Mesenchymal stem cell (in vitro differentiated cells and primary cell): Measurements from ENCODE around the gene PICK1.
A peak's percentile ranks its signal among the peaks of the same experiment; 100 is the strongest.

Experiments
- DNase-seq: peaks from one replicate; pipeline ENCODE4 v3.0.0-alpha.2; 2013
- H2AFZ ChIP-seq: one replicate; pipeline ENCODE4 v1.6.1; 2013; ENCODE audit warnings: low read depth, mild to moderate bottlenecking, control low read depth, inconsistent platforms, low read length, moderate library complexity
- H2AK5ac ChIP-seq: 2 replicates; pipeline ENCODE4 v1.6.1; 2013; ENCODE audit warnings: low read length, moderate library complexity, mild to moderate bottlenecking, inconsistent platforms; ENCODE audit not compliant: severe bottlenecking
- H2BK120ac ChIP-seq: one replicate; pipeline ENCODE4 v1.6.1; 2013; ENCODE audit warnings: low read depth, mild to moderate bottlenecking, inconsistent platforms, low read length, moderate library complexity
- H2BK12ac ChIP-seq, 2 experiments: one replicate each; pipeline ENCODE4 v1.6.1; 2013; ENCODE audit warnings: inconsistent platforms in 2 of 2, low read length in 2 of 2, mild to moderate bottlenecking in 2 of 2, moderate library complexity in 2 of 2, control low read depth in 1 of 2
- H2BK15ac ChIP-seq: one replicate; pipeline ENCODE4 v1.6.1; 2013; ENCODE audit warnings: mild to moderate bottlenecking, low read depth, inconsistent platforms; ENCODE audit not compliant: poor library complexity, severe bottlenecking
- H2BK5ac ChIP-seq: 2 replicates; pipeline ENCODE4 v1.6.1; 2013; ENCODE audit warnings: low read depth, mild to moderate bottlenecking, low read length, control low read depth, inconsistent platforms; ENCODE audit not compliant: poor library complexity, severe bottlenecking
- H3K14ac ChIP-seq, 2 experiments: one replicate each; pipeline ENCODE4 v1.6.1; 2013; ENCODE audit warnings: inconsistent platforms in 2 of 2, low read length in 2 of 2, control low read depth in 1 of 2, mild to moderate bottlenecking in 1 of 2, moderate library complexity in 1 of 2
- H3K18ac ChIP-seq, 2 experiments: one replicate each; pipeline ENCODE4 v1.6.1; 2013; ENCODE audit warnings: inconsistent platforms in 2 of 2, low read length in 2 of 2, control low read depth in 1 of 2, low read depth in 1 of 2, mild to moderate bottlenecking in 1 of 2
- H3K23ac ChIP-seq, 2 experiments: one replicate each; pipeline ENCODE4 v1.6.1; 2013; ENCODE audit warnings: inconsistent platforms in 2 of 2, low read length in 2 of 2, mild to moderate bottlenecking in 2 of 2, moderate library complexity in 2 of 2, control low read depth in 1 of 2
- H3K27ac ChIP-seq: 2 replicates; pipeline ENCODE4 v1.5.1; 2013; ENCODE audit warnings: mild to moderate bottlenecking, moderate library complexity, low read length, control low read depth, inconsistent platforms; ENCODE audit not compliant: poor library complexity, severe bottlenecking
- H3K27me3 ChIP-seq, 2 experiments: 2 replicates each; pipeline versions ENCODE4 v1.6.1 to v1.7.0; 2013; ENCODE audit warnings: low read length in 2 of 2, mild to moderate bottlenecking in 2 of 2, moderate library complexity in 2 of 2, control low read depth in 1 of 2, inconsistent platforms in 1 of 2; ENCODE audit not compliant: control insufficient read depth in 1 of 2, insufficient read depth in 1 of 2
- H3K36me3 ChIP-seq, 2 experiments: 2 replicates each; pipeline versions ENCODE4 v1.6.1 to v1.7.0; 2013; ENCODE audit warnings: low read length in 2 of 2, control low read depth in 1 of 2, inconsistent platforms in 1 of 2, low read depth in 1 of 2, mild to moderate bottlenecking in 1 of 2; ENCODE audit not compliant: insufficient read depth in 2 of 2, control insufficient read depth in 1 of 2
- H3K4ac ChIP-seq, 2 experiments: one replicate each; pipeline ENCODE4 v1.6.1; 2013; ENCODE audit warnings: inconsistent platforms in 2 of 2, low read length in 2 of 2, mild to moderate bottlenecking in 2 of 2, moderate library complexity in 2 of 2, control low read depth in 1 of 2, low read depth in 1 of 2
- H3K4me1 ChIP-seq: 2 replicates; pipeline ENCODE4 v1.6.1; 2013; ENCODE audit warnings: low read depth, low read length, control low read depth; ENCODE audit not compliant: control insufficient read depth, insufficient read depth
- H3K4me2 ChIP-seq: 2 replicates; pipeline ENCODE4 v1.6.1; 2013; ENCODE audit warnings: low read length, mild to moderate bottlenecking, inconsistent platforms; ENCODE audit not compliant: poor library complexity, severe bottlenecking
- H3K4me3 ChIP-seq, 2 experiments: 2 replicates each; pipeline versions ENCODE4 v1.5.1 to v1.7.0; 2013; ENCODE audit warnings: low read length in 2 of 2, mild to moderate bottlenecking in 2 of 2, control low read depth in 1 of 2, low read depth in 1 of 2; ENCODE audit not compliant: insufficient read depth in 1 of 2
- H3K79me1 ChIP-seq: replicated peaks from 2 replicates; pipeline ENCODE4 v1.6.1; 2013; ENCODE audit warnings: mild to moderate bottlenecking, control low read depth, low read length, inconsistent platforms; ENCODE audit not compliant: poor library complexity, severe bottlenecking
- H3K9ac ChIP-seq: 2 replicates; pipeline ENCODE4 v1.7.0; 2013; ENCODE audit warnings: mild to moderate bottlenecking, low read length, moderate library complexity
- H3K9me3 ChIP-seq: 2 replicates; pipeline ENCODE4 v1.7.0; 2013; ENCODE audit warnings: mild to moderate bottlenecking, low read length; ENCODE audit not compliant: control insufficient read depth
- H4K8ac ChIP-seq: one replicate; pipeline ENCODE4 v1.6.1; 2013; ENCODE audit warnings: inconsistent platforms, mild to moderate bottlenecking, low read length, moderate library complexity
- H4K91ac ChIP-seq: one replicate; pipeline ENCODE4 v1.6.1; 2013; ENCODE audit warnings: mild to moderate bottlenecking, low read length, inconsistent platforms
- WGBS: methylation state at CpG from one replicate; pipeline ENCODE4 v1.1.7; 2013; ENCODE audit warnings: mixed read lengths; 5-methylcytosine and 5-hydroxymethylcytosine counted together

The PICK1 gene

DNA sequence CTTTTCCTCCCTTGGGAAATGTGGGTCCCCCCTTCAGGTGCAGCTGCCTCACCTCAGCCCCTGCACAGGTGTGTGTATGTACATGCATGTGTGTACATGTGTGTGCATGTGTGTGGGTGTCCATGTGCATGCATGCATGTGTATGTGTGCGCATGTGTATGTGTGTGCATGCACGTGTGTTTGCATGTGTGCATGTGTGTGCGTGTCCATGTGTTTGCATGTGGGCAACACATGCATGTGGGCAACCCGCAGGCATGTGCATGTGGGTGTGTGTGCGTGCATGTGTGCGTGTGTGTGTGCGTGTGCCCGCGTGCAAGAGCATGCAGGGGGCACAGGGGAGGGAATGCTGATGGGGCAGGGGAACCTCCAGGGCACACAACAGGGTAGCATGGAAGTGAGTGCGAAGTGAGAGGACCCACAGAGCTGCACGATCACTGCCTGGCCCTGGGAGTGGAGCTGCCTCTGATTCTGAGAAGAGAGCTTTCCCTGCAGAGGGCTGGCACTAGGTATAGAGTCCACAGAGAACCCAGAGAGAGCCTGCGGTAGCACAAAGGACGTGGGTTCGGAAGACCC lies 67.9 kb downstream of the PICK1 start:
- Histone ChIP-seq H3K4me2 (no peak overlapping the region), H3K4me1 (peaks cover 18% of the 10 kb centered on the region), H3K14ac (peak overlapping the region in 1 of 2 experiments; percentile 90), H4K91ac (no peak overlapping the region), H3K23ac (no peak overlapping the region), H2BK15ac (no peak overlapping the region), H3K79me1 (no peaks in the 10 kb centered on the region), H3K4ac (no peak overlapping the region), H2BK5ac (no peak overlapping the region), H3K9ac (no peak overlapping the region), H2AFZ (no peak overlapping the region), H4K8ac (no peak overlapping the region), H2BK12ac (no peak overlapping the region), H3K27ac (no peak overlapping the region), H3K4me3 (no peak overlapping the region), H2BK120ac (no peak overlapping the region), H3K18ac (no peak overlapping the region), H3K36me3 (peaks cover 0 to 47% of the 10 kb centered on the region in 2 experiments), H2AK5ac (no peak overlapping the region), H3K9me3 (no peaks in the 10 kb centered on the region), H3K27me3 (no peaks in the 10 kb centered on the region)
- DNase-seq = no peak
- WGBS = 92% methylated on average over 14 of the region's 14 CpGs
